IPS-11a (cell line): ENCODE data around the gene TGFBR3.
"Not testable (repeated sequence)": the region's sequence is repeated elsewhere in the genome, so short reads cannot be mapped to it uniquely, and the experiment has no call there.

Source experiments
- H3K4me3 ChIP-seq: one replicate; pipeline ENCODE4 v1.5.1; 2013; ENCODE audit warnings: low read depth, low read length, control low read depth

The TGFBR3 gene

DNA sequence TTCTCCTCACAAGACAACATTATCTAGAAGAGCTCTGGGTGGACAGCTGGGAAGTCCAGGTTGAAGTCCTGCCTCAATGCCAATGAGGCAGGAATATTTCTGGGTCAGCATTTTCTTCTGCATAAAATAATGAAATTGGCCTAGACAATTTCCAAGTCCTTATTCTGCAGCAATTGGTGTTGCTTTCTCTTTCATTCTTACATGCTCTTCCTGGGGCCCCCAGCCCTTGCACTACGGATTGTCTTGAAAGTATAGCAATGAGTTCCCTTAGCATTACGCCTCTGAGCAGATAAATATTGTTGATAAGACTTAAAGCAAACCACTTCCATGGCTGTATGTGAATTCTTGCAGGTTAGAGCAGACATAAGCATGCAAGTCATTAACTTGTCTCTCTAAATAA is 188.5 kb downstream of the TGFBR3 start:
- H3K4me3 ChIP-seq: no peak overlapping the region

- no peak overlapping the region for H3K4me3 ChIP-seq
Measured at GRCh38 chr1:91696321-91696720, 189.6 kb downstream of the TGFBR3 start.

- no peak overlapping the region for H3K4me3 ChIP-seq
Measured at GRCh38 chr1:91693557-91693956, 192.4 kb downstream of the TGFBR3 start.

DNA sequence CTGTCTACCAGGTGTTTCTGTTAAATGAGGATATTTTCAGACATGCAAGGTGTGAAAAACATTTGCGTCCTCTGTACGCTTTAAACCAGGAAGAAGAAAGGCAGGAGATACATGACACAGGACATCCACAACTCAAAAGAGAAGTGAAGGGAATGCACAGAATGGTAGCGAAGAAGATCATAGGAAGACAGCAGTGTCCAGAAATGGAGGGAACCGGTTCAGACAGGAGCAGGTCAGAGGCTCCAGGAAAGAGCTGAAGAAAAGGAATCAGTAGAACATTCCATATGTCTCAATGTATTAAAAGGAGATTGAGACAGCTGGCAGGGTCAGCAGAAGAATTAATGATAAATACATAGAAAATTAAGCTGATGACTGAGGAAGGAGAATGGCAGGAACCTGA is 194.4 kb downstream of the TGFBR3 start:
- H3K4me3 ChIP-seq: no peak overlapping the region

DNA sequence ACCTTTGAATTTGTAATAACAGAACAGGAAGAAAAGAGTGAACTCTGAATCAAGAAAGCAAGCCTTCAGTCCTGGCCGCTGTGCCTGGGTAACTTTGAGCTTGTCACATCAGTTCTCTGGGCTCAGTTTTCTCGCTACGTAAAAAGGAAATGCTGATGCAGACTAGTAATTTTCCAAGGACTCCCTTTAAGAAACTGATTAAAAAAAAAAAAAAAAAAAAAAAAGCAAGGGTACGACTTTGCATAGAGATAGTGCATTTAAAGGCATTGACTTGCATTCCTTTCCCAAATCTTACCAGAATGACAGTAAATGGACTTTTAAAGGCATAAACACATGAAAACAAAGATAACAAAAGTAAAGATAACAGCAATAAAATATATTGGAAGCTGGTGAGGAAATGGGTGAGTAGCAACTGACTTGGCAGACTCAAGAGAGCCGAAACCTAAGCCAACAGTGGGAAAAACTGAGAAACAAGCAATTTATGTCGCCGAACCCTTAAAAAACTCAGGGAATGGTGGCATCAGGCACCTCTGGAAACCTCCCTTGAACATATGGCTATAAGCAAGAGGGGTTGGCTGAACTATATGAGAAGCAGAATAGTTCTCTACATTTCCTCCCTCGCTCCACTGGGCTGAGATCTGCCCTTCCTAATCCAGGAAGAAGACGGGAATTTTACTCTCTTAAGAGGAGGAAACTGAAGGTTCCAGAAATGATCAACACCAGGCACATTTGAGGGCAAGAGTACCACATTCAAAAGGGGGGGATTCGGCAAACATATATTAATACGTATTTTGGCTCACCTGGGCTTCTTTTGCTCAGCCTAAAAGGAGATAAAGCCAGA is 196.1 kb downstream of the TGFBR3 start:
- H3K4me3 ChIP-seq: no peak overlapping the region

DNA sequence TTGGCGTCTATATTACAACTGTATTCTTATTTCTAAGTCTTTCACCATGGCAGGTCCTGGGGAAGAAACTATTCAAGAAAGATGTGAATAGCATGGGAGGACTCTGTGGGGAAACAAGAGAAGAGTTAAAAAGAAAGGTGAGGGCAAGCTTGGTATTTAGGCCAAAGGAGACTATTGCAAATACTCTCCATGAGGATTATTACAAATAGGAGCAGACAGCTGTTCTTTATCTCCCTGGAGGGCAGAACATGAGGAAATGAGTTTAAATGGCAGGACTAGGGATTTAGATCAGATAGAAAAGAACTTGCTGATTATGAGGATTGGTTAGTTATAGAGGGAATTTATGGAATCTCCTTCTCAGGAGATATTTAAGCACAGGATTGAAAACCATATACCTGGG is 198.5 kb downstream of the TGFBR3 start:
- no peak overlapping the region for H3K4me3 ChIP-seq

DNA sequence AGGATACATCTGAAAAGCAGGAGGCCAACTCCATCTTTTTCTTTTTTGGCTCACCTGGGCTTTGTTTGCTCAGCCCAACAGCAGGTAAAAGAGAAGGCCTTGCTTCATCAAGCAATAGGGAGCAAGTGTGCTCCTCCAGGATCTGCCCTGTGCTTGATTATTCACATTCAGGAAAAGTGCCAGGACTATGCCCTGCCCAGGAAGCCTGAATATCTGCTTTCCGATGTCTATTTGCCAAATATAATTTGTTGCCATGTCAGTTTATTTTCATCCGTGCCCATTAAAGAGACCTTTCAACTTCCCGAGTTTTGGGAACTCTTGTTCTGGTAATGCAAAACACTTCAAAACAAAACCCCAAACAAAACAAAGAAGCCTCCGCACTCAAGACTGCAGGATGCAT is 200.0 kb downstream of the TGFBR3 start:
- no peak overlapping the region for H3K4me3 ChIP-seq

DNA sequence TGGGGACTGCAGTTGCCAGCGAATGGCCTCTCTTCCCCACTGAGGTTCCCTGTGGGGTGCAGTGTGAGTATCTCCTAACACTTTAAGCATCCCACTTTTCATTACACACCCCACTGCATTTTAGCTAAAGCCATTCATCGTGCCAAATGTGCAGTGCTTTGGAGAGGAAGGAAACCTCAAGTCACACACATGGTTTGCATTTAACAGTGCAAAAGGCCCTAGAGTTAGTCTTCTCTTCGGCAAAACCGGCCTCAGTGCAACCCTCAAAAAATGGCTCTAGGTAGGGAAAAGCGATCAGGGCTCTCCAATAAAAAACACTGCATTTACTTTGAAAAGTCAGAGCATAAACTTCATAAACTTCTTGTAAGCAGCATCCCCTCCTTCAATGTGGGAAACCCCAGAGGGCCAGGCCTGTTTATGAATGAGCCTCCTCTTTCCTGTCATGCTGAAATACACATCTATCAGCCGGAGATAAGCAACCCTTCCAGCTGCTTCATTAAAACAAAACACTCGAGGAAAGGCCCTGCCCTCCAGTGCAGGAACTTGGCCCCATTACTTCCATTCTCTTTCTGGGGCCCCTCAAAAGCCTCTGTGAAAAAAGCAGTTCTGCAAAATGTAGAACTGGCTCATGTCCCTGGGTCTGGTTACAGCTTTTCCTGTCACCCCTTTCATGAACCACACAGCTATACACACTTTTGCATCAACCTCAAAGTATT is 201.3 kb downstream of the TGFBR3 start:
- no peak overlapping the region for H3K4me3 ChIP-seq

- no peak overlapping the region for H3K4me3 ChIP-seq
Measured at GRCh38 chr1:91683598-91683951, 202.4 kb downstream of the TGFBR3 start.

- H3K4me3 ChIP-seq: no peak overlapping the region
Measured at GRCh38 chr1:91682882-91683597, 202.9 kb downstream of the TGFBR3 start.

- H3K4me3 ChIP-seq: no peak overlapping the region
Measured at GRCh38 chr1:91680556-91681155, 205.3 kb downstream of the TGFBR3 start.

DNA sequence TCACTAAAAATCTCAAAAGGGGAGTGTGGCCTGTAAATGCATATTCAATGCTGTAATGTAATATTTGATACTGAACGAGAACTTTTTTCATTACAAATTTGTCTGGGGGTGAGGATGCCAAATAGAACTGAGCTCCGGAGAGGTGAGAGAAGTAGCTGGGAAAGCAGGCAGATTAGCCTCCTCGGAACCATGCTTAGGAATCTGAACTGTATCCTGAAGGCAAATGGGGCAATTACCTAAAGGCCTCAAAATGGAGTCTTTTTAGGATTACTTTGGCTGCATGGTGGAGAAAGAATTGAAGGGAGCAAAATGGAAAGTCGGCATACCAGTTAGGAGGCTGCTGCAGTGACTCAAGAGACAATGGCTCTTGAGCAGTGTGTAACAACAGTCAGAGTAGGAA is 206.5 kb downstream of the TGFBR3 start:
- no peak overlapping the region for H3K4me3 ChIP-seq

GRCh38 chr1:91676030-91676429 is 209.9 kb downstream of the TGFBR3 start:
- no peak overlapping the region for H3K4me3 ChIP-seq

GRCh38 chr1:91674107-91674506 is 211.8 kb downstream of the TGFBR3 start:
- no peak overlapping the region for H3K4me3 ChIP-seq

GRCh38 chr1:91673613-91674012 is 212.3 kb downstream of the TGFBR3 start:
- H3K4me3 ChIP-seq: no peak overlapping the region

- no peak overlapping the region for H3K4me3 ChIP-seq
Measured at GRCh38 chr1:91672601-91673161, 213.3 kb downstream of the TGFBR3 start.

DNA sequence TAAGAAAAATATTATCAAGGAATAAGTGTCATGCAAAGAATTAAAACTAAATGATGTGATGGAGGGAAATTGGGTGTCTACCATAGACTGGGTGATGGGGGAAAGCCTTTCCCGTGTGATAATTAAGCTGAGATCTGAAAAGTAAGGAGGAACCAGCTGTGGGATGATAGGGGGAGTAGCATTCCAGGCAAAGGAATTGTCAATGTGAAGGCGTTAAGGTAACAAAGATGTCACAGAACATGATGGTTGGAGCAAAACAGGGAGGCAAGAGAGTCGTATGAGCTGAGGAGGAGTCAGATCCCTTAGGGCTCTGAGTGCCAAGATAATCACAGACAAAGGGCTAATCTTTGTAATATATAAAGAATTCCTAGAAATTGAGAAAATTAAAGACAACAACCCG is 215.2 kb downstream of the TGFBR3 start:
- H3K4me3 ChIP-seq: no peak overlapping the region

DNA sequence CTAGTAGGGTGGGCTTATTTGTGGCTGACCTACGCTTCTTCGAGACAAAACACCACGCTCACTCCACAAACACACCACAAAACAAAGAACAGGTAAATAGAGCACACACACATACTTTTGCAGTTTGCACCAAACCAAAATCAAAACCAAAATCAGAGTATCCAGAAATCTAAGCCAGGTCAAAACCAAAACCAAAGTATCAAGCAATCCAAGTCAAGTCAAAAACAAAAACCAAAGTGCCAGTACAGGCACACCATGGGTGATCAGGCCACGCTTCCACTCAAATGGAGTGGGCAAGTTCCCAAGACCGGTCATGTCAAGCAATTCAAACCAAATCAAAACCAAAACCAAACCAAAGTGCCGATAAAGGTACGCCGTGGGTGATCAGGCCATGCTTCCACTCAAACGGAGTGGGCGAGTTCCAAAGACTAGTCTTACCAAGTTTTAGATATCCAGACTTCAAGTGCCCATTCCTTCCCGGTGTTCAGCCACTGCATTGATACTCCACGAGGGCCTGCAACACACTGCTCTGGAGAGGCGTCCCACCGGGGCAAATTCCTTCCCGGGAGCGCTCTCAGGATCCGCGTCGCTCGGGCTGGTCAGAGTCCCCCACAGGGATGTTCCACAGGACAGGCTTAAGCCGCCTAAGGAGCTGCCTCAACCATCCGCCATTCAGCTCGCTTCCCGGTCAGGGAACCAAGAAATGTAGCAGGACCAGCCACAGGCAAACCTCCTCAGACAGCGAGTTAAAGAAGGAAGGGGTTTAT is 216.2 kb downstream of the TGFBR3 start:
- H3K4me3 ChIP-seq: no peak overlapping the region

DNA sequence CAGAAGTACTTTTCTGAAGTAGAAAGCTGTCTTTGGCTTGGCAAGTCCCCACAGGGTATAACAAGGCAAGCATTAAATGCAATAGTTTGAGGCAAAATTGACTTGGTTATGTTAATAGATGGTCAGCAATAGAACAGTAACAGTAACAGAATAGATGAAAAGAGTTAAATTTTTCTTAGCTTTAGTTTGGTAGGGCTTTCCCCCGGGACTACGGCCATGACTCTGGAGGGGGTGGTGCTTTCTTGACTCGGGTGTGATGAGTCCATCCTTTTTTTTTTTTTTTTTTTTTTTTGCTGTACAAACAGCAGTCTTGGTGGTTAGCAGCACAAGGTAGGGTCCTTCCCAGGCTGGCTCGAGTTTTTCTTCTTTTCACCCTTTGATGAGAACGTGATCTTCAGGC is 219.3 kb downstream of the TGFBR3 start:
- not testable (repeated sequence) for H3K4me3 ChIP-seq

DNA sequence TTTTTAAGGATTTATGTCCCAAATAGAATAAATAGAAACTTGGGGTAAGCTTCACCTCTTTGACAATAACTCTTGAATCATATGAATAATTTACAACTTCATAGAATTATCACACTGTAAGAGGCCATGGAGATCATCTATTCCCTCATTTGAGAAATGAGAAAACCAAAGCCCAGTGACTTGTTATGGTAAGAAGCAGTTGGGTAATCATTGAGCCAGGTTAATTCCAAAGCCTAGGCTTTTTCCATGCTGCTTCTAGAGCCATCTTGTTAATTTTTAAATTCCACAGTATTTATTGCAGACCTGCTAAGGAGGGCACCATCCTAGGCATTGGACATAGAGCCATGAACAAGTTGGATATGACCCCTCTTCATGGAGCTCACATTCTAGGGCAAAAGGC is 224.8 kb downstream of the TGFBR3 start:
- H3K4me3 ChIP-seq: no peak overlapping the region
